Esophagus squamous epithelium (tissue), 5 donors: ENCODE measurements around the gene TMC6. TPM values are rescaled to one million over a fixed set of nuclear protein-coding genes. Genes with fewer than 3 reads are reported as not detected.

Source experiments
- DNase-seq: peaks from one replicate; lab custom pipeline; 2025; lab: John Stamatoyannopoulos, UW
- H3K27ac ChIP-seq, 4 donors: fragments of 200-600 bp; sonication (generic); one replicate each; pipeline ENCODE4 v1.5.1; 2016 to 2019; ENCODE audit warnings: mild to moderate bottlenecking in 1 of 4
- H3K27me3 ChIP-seq, 4 donors: fragments of 200-600 bp; sonication (generic); 1 replicate in 3 of 4; 2 replicates in 1 of 4; pipeline versions ENCODE4 v1.5.1 to v1.6.0; 2017 to 2021; ENCODE audit warnings: antibody characterized with exemption in 1 of 4
- H3K36me3 ChIP-seq, 3 donors: fragments of 200-600 bp; sonication (generic); one replicate each; pipeline ENCODE4 v1.5.1; 2016 to 2019
- H3K4me1 ChIP-seq, 3 donors: fragments of 200-600 bp; sonication (generic); one replicate each; pipeline ENCODE4 v1.5.1; 2017 to 2019
- H3K4me3 ChIP-seq, 4 donors: fragments of 200-600 bp; sonication (generic); 1 replicate in 3 of 4; 2 replicates in 1 of 4; pipeline ENCODE4 v1.5.1; 2016 to 2019; ENCODE audit warnings: mild to moderate bottlenecking in 2 of 4, moderate library complexity in 1 of 4
- H3K9me3 ChIP-seq, 3 donors: fragments of 200-600 bp; sonication (generic); one replicate each; pipeline ENCODE4 v1.5.1; 2016 to 2019
- POLR2A ChIP-seq, 4 donors: fragments of 450-650 bp; IDR thresholded peaks; one replicate each; pipeline ENCODE4 v1.6.1; 2017; ENCODE audit warnings: antibody characterized with exemption in 4 of 4, mild to moderate bottlenecking in 4 of 4, moderate library complexity in 3 of 4
- WGBS, 2 donors: methylation state at CpG; one replicate each; pipeline ENCODE4 v1.1.5; 2018; 5-methylcytosine and 5-hydroxymethylcytosine counted together
- intact Hi-C: fragments of 100-400 bp; cut with DNase I; formaldehyde crosslinking; loops from one replicate; pipeline ENCODE4 v1.15.0; 2022
- total RNA-seq, 4 donors: library from RNA; depleted of rRNA; stranded (reverse); fragments of >200 nt; gene quantifications; one replicate each; pipeline ENCODE4 v1.1.0, GENCODE V29; 2016
- TF ChIP-seq, protein P1 (sequence below), 6 experiments: fragments of 450-650 bp in 4 of 6; fragments of 200-600 bp in 2 of 6; sonication (generic) in 2 of 6; IDR thresholded peaks; one replicate each; pipeline ENCODE4 v1.5.1; 2016 to 2019; ENCODE audit warnings: antibody characterized with exemption in 6 of 6, mild to moderate bottlenecking in 4 of 6, moderate library complexity in 4 of 6
- donor health status: DM: yes; HTN: yes; CAD: no.

TMC6 gene
- total RNA-seq, 4 donors from 2014 or later, result 13.3 to 39.6 (median 32.2) TPM

DNA sequence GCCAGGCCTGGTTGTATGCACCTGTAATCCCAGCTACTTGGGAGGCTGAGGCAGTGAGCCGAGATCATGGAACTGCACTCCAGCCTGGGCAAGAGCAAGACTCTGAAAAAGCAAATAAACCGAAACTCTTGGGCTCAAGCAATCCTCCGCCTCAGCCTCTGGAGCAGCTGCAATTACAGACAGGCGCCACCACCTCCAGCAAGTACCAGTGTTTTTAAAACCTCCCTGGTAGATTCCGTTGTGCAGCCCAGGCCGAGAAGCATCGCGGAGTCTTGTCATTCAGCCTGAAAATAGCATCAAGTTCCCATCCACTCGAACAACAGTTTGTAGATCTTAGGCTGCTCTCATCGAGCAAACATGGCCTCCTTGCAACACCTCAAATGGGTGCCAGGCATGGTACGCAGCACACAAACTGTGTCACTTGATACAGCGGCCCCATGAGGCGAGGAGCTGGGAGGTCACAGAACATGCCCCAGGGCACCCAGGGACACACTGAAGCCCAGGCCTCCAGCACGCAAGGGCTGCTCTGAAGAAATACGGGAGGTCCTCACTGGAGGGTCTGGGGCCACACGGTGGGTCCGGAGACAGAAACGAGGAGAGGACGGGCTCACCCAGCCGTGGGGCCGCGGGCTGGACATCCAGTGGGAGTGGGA, 18.1 kb downstream of the TMC6 start:
- intact Hi-C loops, result loop anchor here (10.0 kb wide), 1 partner anchor 134 kb away; no protein-coding TSS in a partner anchor
- H3K4me1 ChIP-seq, result peaks cover 10 to 50% (median 19%) of the 10 kb centered on the region in 3 donors
- peaks cover 0 to 55% (median 24%) of the 10 kb centered on the region in 3 donors for H3K36me3 ChIP-seq
- TF ChIP-seq, protein P1, sequence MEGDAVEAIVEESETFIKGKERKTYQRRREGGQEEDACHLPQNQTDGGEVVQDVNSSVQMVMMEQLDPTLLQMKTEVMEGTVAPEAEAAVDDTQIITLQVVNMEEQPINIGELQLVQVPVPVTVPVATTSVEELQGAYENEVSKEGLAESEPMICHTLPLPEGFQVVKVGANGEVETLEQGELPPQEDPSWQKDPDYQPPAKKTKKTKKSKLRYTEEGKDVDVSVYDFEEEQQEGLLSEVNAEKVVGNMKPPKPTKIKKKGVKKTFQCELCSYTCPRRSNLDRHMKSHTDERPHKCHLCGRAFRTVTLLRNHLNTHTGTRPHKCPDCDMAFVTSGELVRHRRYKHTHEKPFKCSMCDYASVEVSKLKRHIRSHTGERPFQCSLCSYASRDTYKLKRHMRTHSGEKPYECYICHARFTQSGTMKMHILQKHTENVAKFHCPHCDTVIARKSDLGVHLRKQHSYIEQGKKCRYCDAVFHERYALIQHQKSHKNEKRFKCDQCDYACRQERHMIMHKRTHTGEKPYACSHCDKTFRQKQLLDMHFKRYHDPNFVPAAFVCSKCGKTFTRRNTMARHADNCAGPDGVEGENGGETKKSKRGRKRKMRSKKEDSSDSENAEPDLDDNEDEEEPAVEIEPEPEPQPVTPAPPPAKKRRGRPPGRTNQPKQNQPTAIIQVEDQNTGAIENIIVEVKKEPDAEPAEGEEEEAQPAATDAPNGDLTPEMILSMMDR (IDR thresholded peaks at IDR 0.05), result no peak
- TF ChIP-seq POLR2A (IDR thresholded peaks at IDR 0.05), result no peak
- no peak for DNase-seq
- H3K4me3 ChIP-seq, result no peak overlapping the region
- H3K9me3 ChIP-seq, result no peaks in the 10 kb centered on the region
- no peaks in the 10 kb centered on the region for H3K27me3 ChIP-seq
- WGBS, 2 donors, result 88 to 89% methylated on average over 10 of the region's 22 CpGs
- no peak overlapping the region for H3K27ac ChIP-seq

DNA sequence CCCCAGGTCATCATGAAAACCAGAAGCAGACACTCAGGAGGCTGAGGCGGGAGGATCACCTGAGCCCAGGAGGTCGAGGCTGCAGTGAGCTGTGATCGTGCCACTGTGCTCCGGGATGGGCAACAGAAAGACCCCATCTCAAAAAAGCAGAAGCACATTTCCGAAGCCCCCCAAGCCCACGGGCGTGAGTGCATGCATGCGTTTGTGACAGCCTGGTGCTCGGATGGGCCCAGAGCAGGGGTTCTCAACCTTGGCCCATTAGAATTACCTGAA, 19.1 kb downstream of the TMC6 start:
- Histone ChIP-seq H3K9me3 (no peaks in the 10 kb centered on the region), H3K36me3 (peaks cover 1 to 66% (median 24%) of the 10 kb centered on the region in 3 donors), H3K27me3 (no peaks in the 10 kb centered on the region), H3K4me1 (peaks cover 10 to 45% (median 14%) of the 10 kb centered on the region in 3 donors), H3K4me3 (no peak overlapping the region), H3K27ac (no peak overlapping the region)
- TF ChIP-seq, protein P1 (IDR thresholded peaks at IDR 0.05), result no peak
- TF ChIP-seq POLR2A (IDR thresholded peaks at IDR 0.05), result no peak
- intact Hi-C loops, result no loop called here
- DNase-seq, result no peak
- WGBS, 2 donors, result 73 to 76% methylated on average over 8 to 9 of the region's 9 CpGs

DNA sequence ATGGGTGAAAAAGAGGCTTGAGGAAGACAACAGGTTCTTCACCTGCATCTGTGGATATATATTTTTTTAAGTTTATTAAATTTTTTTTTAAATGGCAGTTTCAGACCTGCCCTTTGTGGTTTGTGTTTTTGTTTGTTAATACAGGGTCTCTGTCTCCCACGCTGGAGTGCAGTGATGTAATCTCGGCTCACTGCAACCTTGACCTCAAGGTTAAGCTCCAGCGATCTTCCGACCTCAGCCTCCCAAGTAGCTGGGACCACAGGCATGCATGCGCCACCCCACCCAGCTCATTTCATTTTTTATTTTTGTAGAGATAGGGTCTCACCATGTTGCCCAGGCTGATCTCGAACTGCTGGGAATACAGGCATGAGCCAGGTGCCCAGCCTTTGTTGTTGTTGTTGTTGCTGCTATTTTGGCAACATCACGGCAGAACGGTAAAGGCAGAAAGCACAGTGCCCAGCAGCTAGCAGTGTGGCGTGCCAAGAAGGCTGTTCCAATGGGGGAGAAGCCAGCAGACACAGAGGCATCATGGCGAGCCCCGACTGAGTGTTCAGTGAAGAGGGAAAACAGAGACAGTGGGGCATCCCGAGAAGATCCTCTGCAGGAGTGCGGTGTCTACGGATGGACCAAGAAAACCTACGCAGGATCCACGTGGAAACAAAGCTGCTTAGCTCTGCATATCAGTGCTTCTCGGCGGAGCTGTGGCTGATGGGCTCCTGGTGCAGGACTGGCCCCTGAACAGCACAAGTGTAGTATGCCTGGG, 19.6 kb downstream of the TMC6 start:
- TF ChIP-seq, protein P1 (IDR thresholded peaks at IDR 0.05), result no peak
- no peak for TF ChIP-seq POLR2A (IDR thresholded peaks at IDR 0.05)
- intact Hi-C loops, result no loop called here
- Histone ChIP-seq H3K27me3 (no peaks in the 10 kb centered on the region), H3K27ac (no peak overlapping the region), H3K9me3 (no peaks in the 10 kb centered on the region), H3K4me3 (no peak overlapping the region), H3K4me1 (peaks cover 10 to 39% (median 14%) of the 10 kb centered on the region in 3 donors), H3K36me3 (peaks cover 4 to 71% (median 24%) of the 10 kb centered on the region in 3 donors)
- 74 to 80% methylated on average over 11 to 17 of the region's 18 CpGs for WGBS, 2 donors
- no peak for DNase-seq

DNA sequence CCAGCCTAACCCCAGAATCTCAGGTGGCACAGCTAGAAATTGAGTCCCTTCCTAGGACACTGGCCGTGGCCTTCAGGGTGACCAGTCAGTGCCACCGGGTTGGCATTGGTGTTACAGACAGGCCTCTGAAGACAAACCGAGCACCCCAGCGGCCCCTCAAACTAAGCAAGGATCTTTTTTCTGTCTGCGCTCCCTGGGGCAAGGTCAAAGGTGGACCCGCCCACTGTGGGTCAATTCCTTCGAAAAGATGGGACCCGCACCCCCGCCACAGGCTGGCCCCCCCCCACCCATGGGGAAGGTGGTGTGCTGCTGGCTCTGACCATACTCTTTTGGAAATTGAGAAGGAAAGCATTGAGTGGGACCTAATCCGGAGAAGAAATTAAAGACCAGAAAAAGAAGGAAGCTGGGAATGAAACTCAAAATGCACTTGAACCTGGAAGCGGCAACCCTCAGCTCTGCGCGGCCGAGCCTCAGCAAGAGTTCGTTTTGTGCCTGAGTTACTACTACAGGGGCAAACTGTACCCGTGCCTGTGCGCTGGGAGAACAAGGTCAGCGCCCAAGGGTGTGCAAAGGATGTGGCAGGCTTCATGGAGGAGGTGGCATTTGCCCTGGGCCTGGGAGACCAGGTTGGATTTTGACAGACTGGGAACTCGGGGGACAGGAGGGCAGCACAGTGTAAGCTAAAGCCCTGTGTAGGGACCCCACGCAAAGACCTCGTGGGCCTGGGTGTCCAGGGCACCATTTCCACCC, 20.4 kb downstream of the TMC6 start:
- TF ChIP-seq POLR2A (IDR thresholded peaks at IDR 0.05), result no peak
- TF ChIP-seq, protein P1 (IDR thresholded peaks at IDR 0.05), result no peak
- peaks cover 4 to 75% (median 31%) of the 10 kb centered on the region in 3 donors for H3K36me3 ChIP-seq
- no peak overlapping the region for H3K4me3 ChIP-seq
- DNase-seq, result no peak
- peaks cover 6 to 32% (median 10%) of the 10 kb centered on the region in 3 donors for H3K4me1 ChIP-seq
- no peaks in the 10 kb centered on the region for H3K27me3 ChIP-seq
- H3K9me3 ChIP-seq, result no peaks in the 10 kb centered on the region
- H3K27ac ChIP-seq, result peak overlapping the region in 1 of 4 donors; percentile 33
- intact Hi-C loops, result no loop called here
- WGBS, 2 donors, result 92% methylated on average over 17 to 21 of the region's 21 CpGs
